HL-60 (cell line): ENCODE measurements around the gene BPTF.

Experiments used
- DNase-seq, 2 experiments: peaks; one replicate each; pipeline ENCODE4 v3.0.0-alpha.2; 2010 to 2020; ENCODE audit warnings: low read depth in 1 of 2, low spot score in 1 of 2
- H3K27ac ChIP-seq: fragments of 250-450 bp; sonication (Bioruptor Pico); replicated peaks from 2 replicates; pipeline ENCODE4 v1.5.1; 2020; ENCODE audit warnings: mild to moderate bottlenecking, moderate library complexity
- H3K27me3 ChIP-seq: fragments of 250-450 bp; sonication (Bioruptor Pico); 2 replicates; pipeline ENCODE4 v1.5.1; 2021; ENCODE audit warnings: mild to moderate bottlenecking, moderate library complexity; ENCODE audit not compliant: insufficient read depth, poor library complexity, severe bottlenecking
- H3K4me3 ChIP-seq: replicated peaks from 2 replicates; pipeline ENCODE4 v1.5.1; 2011; ENCODE audit warnings: mild to moderate bottlenecking, control low read depth, low read length; ENCODE audit not compliant: insufficient read depth
- CTCF ChIP-seq: IDR thresholded peaks from one replicate; pipeline ENCODE4 v1.5.1; 2011; ENCODE audit warnings: low read length, control low read depth, inconsistent platforms; ENCODE audit not compliant: insufficient read depth
- GABPA ChIP-seq: IDR thresholded peaks from 2 replicates; pipeline ENCODE4 v1.6.1; 2012; ENCODE audit warnings: low read depth
- POLR2AphosphoS5 ChIP-seq: IDR thresholded peaks from 2 replicates; pipeline ENCODE4 v1.6.1; 2012; ENCODE audit warnings: low read depth
- REST ChIP-seq: IDR thresholded peaks from 2 replicates; pipeline ENCODE4 v1.6.1; 2012; ENCODE audit warnings: low read depth; ENCODE audit not compliant: insufficient replicate concordance
- SPI1 ChIP-seq: IDR thresholded peaks from 2 replicates; pipeline ENCODE4 v1.6.1; 2012; ENCODE audit warnings: low read depth, mild to moderate bottlenecking, borderline replicate concordance
- long read RNA-seq: library from polyadenylated mRNA; unstranded; transcript quantifications from one replicate; pipeline ENCODE4 v2.0.0, GENCODE V29; 2020

BPTF gene
- long read RNA-seq, partial matches to known transcripts = 11 of 18 reads
- long read RNA-seq, other reads (novel, unspliced or antisense) = 7 of 18 reads

- TF ChIP-seq CTCF (peak; percentile 79), SPI1 (no peak), GABPA (no peak), REST (peak; percentile 28), POLR2AphosphoS5 (peak; percentile 86)
- H3K27ac ChIP-seq = peak within 1 kb of the TSS; percentile 81
These were observed at the start of gene BPTF for GRCh38 chr17:67824735-67825626. TSS of gene BPTF (plus strand) at chr17:67825503. CDS start at chr17:67825725, 222 bp downstream.

GRCh38 chr17:67779098-67779672 lies 46.1 kb upstream of the BPTF start:
- DNase-seq = peak in 1 of 2 experiments; percentile 23
- no peak overlapping the region for H3K27ac ChIP-seq
- H3K27me3 ChIP-seq = no peaks in the 10 kb centered on the region
- no peak overlapping the region for H3K4me3 ChIP-seq
- TF ChIP-seq GABPA = no peak

More at GRCh38 chr17:67824735-67825626, at the start of gene BPTF:
- Histone ChIP-seq H3K27me3 (no peaks in the 10 kb centered on the region), H3K4me3 (peak within 1 kb of the TSS; percentile 96)
- DNase-seq = peak; percentile 83 to 90

GRCh38 chr17:67784364-67785121 lies 40.8 kb upstream of the BPTF start:
- DNase-seq = peak in 1 of 2 experiments; percentile 33
- Histone ChIP-seq H3K27me3 (no peaks in the 10 kb centered on the region), H3K4me3 (no peak overlapping the region), H3K27ac (no peak overlapping the region)
- TF ChIP-seq GABPA (no peak), SPI1 (peak; percentile 26; the same call in 1 of the 2 replicates)

- no peak for DNase-seq
- H3K27ac ChIP-seq = no peak overlapping the region
- H3K4me3 ChIP-seq = no peak overlapping the region
- TF ChIP-seq SPI1 (no peak), POLR2AphosphoS5 (no peak), REST (no peak), GABPA (no peak), CTCF (no peak)
- no peaks in the 10 kb centered on the region for H3K27me3 ChIP-seq
These were observed 40.2 kb upstream of the BPTF start for GRCh38 chr17:67785122-67785477.
